PC-3 (cell line): ENCODE results near the gene EPS8L2. TPM values are rescaled to one million over a fixed set of nuclear protein-coding genes. Genes with fewer than 3 reads are reported as not detected.

Source experiments
- ATAC-seq: fragments of 200-7000 bp; cut with Tn5 transposase; 2 replicates; pipeline ENCODE4 v1.9.1; 2020; ENCODE audit warnings: mild to moderate bottlenecking, moderate library complexity
- BruUV-seq: library from RNA; stranded (reverse); fragments of 400-500 nt; replicated peaks from 2 replicates; lab custom pipeline; 2021; lab: Mats Ljungman, UMichigan
- CTCF ChIA-PET: fragments of 300-600 bp; sonication (Branson Sonifier 250); formaldehyde crosslinking; loops from one replicate; lab custom pipeline; 2022; ENCODE audit warnings: antibody characterized with exemption; lab: Charles Lee
- POLR2A ChIA-PET: fragments of 300-600 bp; sonication (Branson Sonifier 250); formaldehyde crosslinking; loops from one replicate; lab custom pipeline; 2022; ENCODE audit warnings: antibody characterized with exemption; ENCODE audit not compliant: unreplicated experiment; lab: Charles Lee
- DNase-seq: peaks from one replicate; pipeline ENCODE4 v3.0.0-alpha.2; 2015
- H2AFZ ChIP-seq: fragments of 300-600 bp; sonication (generic); 2 replicates; pipeline ENCODE4 v1.6.0; 2016; ENCODE audit warnings: antibody characterized with exemption, low read length
- H3F3A ChIP-seq: fragments of 300-600 bp; sonication (generic); one replicate; pipeline ENCODE4 v1.6.0; 2017; ENCODE audit warnings: antibody characterized with exemption, low read length, control low read depth, mild to moderate bottlenecking; ENCODE audit not compliant: unreplicated experiment
- H3K27ac ChIP-seq: fragments of 300-600 bp; sonication (generic); 2 replicates; pipeline ENCODE4 v1.5.1; 2016; ENCODE audit warnings: mild to moderate bottlenecking, low read length
- H3K27me3 ChIP-seq: fragments of 300-600 bp; sonication (generic); 2 replicates; pipeline ENCODE4 v1.6.1; 2016; ENCODE audit warnings: low read length, mixed read lengths
- H3K36me3 ChIP-seq: fragments of 300-600 bp; sonication (generic); 2 replicates; pipeline ENCODE4 v1.6.1; 2016; ENCODE audit warnings: low read depth, mixed run types, low read length, mixed read lengths
- H3K4me1 ChIP-seq: fragments of 300-600 bp; sonication (generic); 2 replicates; pipeline ENCODE4 v1.5.1; 2016; ENCODE audit warnings: low read length; ENCODE audit not compliant: insufficient read depth
- H3K4me2 ChIP-seq: fragments of 300-600 bp; sonication (generic); 2 replicates; pipeline ENCODE4 v1.6.0; 2016; ENCODE audit warnings: low read length
- H3K4me3 ChIP-seq: fragments of 300-600 bp; sonication (generic); 2 replicates; pipeline ENCODE4 v1.5.1; 2016; ENCODE audit warnings: mild to moderate bottlenecking, low read length, mixed read lengths
- H3K79me2 ChIP-seq: fragments of 300-600 bp; sonication (generic); 2 replicates; pipeline ENCODE4 v1.6.1; 2017; ENCODE audit warnings: low read length, mixed read lengths
- H3K9ac ChIP-seq: fragments of 300-600 bp; sonication (generic); 2 replicates; pipeline ENCODE4 v1.6.0; 2016; ENCODE audit warnings: mild to moderate bottlenecking, low read length
- H3K9me2 ChIP-seq: fragments of 300-600 bp; sonication (generic); replicated peaks from 2 replicates; pipeline ENCODE4 v1.6.1; 2016; ENCODE audit warnings: mixed run types, low read length, mixed read lengths
- H3K9me3 ChIP-seq: fragments of 300-600 bp; sonication (generic); 2 replicates; pipeline ENCODE4 v1.6.1; 2016; ENCODE audit warnings: low read length, mixed read lengths
- H4K20me1 ChIP-seq: fragments of 300-600 bp; sonication (generic); 2 replicates; pipeline ENCODE4 v1.6.1; 2016; ENCODE audit warnings: low read length, mixed read lengths
- CTCF ChIP-seq: fragments of 300-600 bp; sonication (generic); conservative IDR thresholded peaks from 2 replicates; pipeline ENCODE4 v1.5.1; 2017; ENCODE audit warnings: antibody characterized with exemption, low read depth, mild to moderate bottlenecking, low read length
- EZH2 ChIP-seq: fragments of 300-600 bp; sonication (generic); IDR thresholded peaks from one replicate; pipeline ENCODE4 v1.6.1; 2017; ENCODE audit warnings: antibody characterized with exemption, mild to moderate bottlenecking, low read length; ENCODE audit not compliant: unreplicated experiment
- EZH2phosphoT487 ChIP-seq: fragments of 300-600 bp; sonication (generic); IDR thresholded peaks from 2 replicates; pipeline ENCODE4 v1.6.1; 2018; ENCODE audit warnings: mild to moderate bottlenecking, antibody characterized with exemption, low read length, borderline replicate concordance
- intact Hi-C: fragments of 100-400 bp; cut with micrococcal nuclease; formaldehyde crosslinking; loops from 2 replicates; pipeline ENCODE4 v1.9.0; 2023
- total RNA-seq: library from RNA; depleted of rRNA; stranded (reverse); fragments of >200 nt; gene quantifications from 2 replicates; pipeline ENCODE4 v1.2.3, GENCODE V29; 2014

Gene EPS8L2
- total RNA-seq, 1 experiment from 2014 or later: 127 TPM

GRCh38 chr11:709109-709997 is 3.3 kb downstream of the EPS8L2 start:
- Histone ChIP-seq H3K27ac (no peak overlapping the region), H3K79me2 (peaks cover 51% of the 10 kb centered on the region)
- POLR2A ChIA-PET: no interaction called here

GRCh38 chr11:714436-714835 is 8.4 kb downstream of the EPS8L2 start:
- Histone ChIP-seq H3K9me2 (no peaks in the 10 kb centered on the region), H4K20me1 (no peaks in the 10 kb centered on the region), H3K36me3 (no peaks in the 10 kb centered on the region), H3F3A (no peaks in the 10 kb centered on the region), H3K4me1 (no peaks in the 10 kb centered on the region), H3K9ac (no peak overlapping the region), H3K9me3 (no peaks in the 10 kb centered on the region), H3K4me3 (no peak overlapping the region), H2AFZ (no peak overlapping the region), H3K4me2 (no peak overlapping the region), H3K27ac (no peak overlapping the region), H3K27me3 (no peaks in the 10 kb centered on the region), H3K79me2 (peaks cover 30% of the 10 kb centered on the region)
- TF ChIP-seq EZH2 (no peak), CTCF (no peak), EZH2phosphoT487 (no peak)
- CTCF ChIA-PET: no interaction called here
- DNase-seq (no peak), ATAC-seq (no peak)
- BruUV-seq: no TSS peak
- POLR2A ChIA-PET: no interaction called here
- intact Hi-C loops: no loop called here

More at GRCh38 chr11:709109-709997, 3.3 kb downstream of the EPS8L2 start:
- Histone ChIP-seq H3F3A (no peaks in the 10 kb centered on the region), H3K4me2 (no peak overlapping the region), H3K36me3 (no peaks in the 10 kb centered on the region), H3K9me2 (no peaks in the 10 kb centered on the region), H4K20me1 (no peaks in the 10 kb centered on the region; the same call in 1 of the 2 replicates), H3K4me3 (no peak overlapping the region), H2AFZ (no peak overlapping the region), H3K4me1 (peaks cover 29% of the 10 kb centered on the region), H3K9me3 (no peaks in the 10 kb centered on the region), H3K9ac (no peak overlapping the region), H3K27me3 (no peaks in the 10 kb centered on the region)
- no TSS peak for BruUV-seq
- no peak for ATAC-seq
- DNase-seq: no peak
- CTCF ChIA-PET: no interaction called here
- no peak for TF ChIP-seq CTCF
- TF ChIP-seq EZH2phosphoT487: no peak
- no peak for TF ChIP-seq EZH2
- intact Hi-C loops: no loop called here
